Kidney (tissue), 14 donors: Measurements from ENCODE around the gene UGT1A4. TPM values are rescaled to one million over a fixed set of nuclear protein-coding genes. Genes with fewer than 3 reads are reported as not detected.

ENCODE experiments used
- DNase-seq, 5 donors: peaks; one replicate each; pipeline ENCODE4 v3.0.0-alpha.2; 2013 to 2020
- FAIRE-seq: peaks from 2 replicates; lab custom pipeline; 2012; peaks lifted over from hg19 to GRCh38; lab: Jason Lieb, UNC
- H3K27ac ChIP-seq, 2 donors: one replicate each; pipeline ENCODE4 v1.7.0; 2013; ENCODE audit warnings: low read depth in 2 of 2, low read length in 2 of 2, inconsistent platforms in 1 of 2
- H3K27me3 ChIP-seq: one replicate; pipeline ENCODE4 v1.7.1; 2013; ENCODE audit warnings: low read length, inconsistent platforms; ENCODE audit not compliant: control insufficient read depth, insufficient read depth
- H3K36me3 ChIP-seq, 3 donors: one replicate each; pipeline versions ENCODE4 v1.7.0 to v1.7.1; 2013; ENCODE audit warnings: low read length in 3 of 3, control low read depth in 1 of 3, inconsistent platforms in 1 of 3; ENCODE audit not compliant: insufficient read depth in 3 of 3, control insufficient read depth in 2 of 3
- H3K4me1 ChIP-seq, 3 donors: one replicate each; pipeline versions ENCODE4 v1.7.0 to v1.7.1; 2013; ENCODE audit warnings: low read length in 3 of 3, inconsistent platforms in 1 of 3, low read depth in 1 of 3; ENCODE audit not compliant: control insufficient read depth in 2 of 3, insufficient read depth in 2 of 3
- H3K4me3 ChIP-seq, 3 donors: one replicate each; pipeline versions ENCODE4 v1.7.0 to v1.8.1; 2013; ENCODE audit warnings: low read length in 3 of 3, control low read depth in 1 of 3, inconsistent platforms in 1 of 3
- H3K9ac ChIP-seq, 3 donors: one replicate each; pipeline versions ENCODE4 v1.7.0 to v1.7.1; 2013; ENCODE audit warnings: low read length in 3 of 3, control low read depth in 1 of 3, inconsistent platforms in 1 of 3
- H3K9me3 ChIP-seq, 3 donors: one replicate each; pipeline versions ENCODE4 v1.7.0 to v1.7.1; 2013; ENCODE audit warnings: low read length in 3 of 3, control low read depth in 1 of 3, inconsistent platforms in 1 of 3; ENCODE audit not compliant: control insufficient read depth in 2 of 3, insufficient read depth in 1 of 3
- CTCF ChIP-seq: IDR thresholded peaks from 3 replicates; pipeline ENCODE4 v1.5.1; 2012; ENCODE audit warnings: mild to moderate bottlenecking, moderate library complexity, borderline replicate concordance; ENCODE audit not compliant: insufficient read depth; ENCODE audit errors: extremely low read depth
- intact Hi-C: fragments of 100-400 bp; cut with DNase I; formaldehyde crosslinking; loops from one replicate; pipeline ENCODE4 v1.11.1; 2022
- polyA plus RNA-seq: library from polyadenylated mRNA; stranded (reverse); fragments of 350-450 nt; fragmentation: Illumina TruSeq; extraction: RNeasy Lipid Tissue Mini Kit (QIAGEN cat#74804); gene quantifications from one replicate; pipeline ENCODE4 v1.2.3, GENCODE V29; 2014; ENCODE audit warnings: low read depth, low replicate concordance; ENCODE audit not compliant: insufficient read depth
- total RNA-seq: library from RNA; stranded (reverse); fragmentation: NEBNext Ultra II Directional; extraction: Animal tissue kit (Norgen Biotek cat#: 25700); gene quantifications from one replicate; pipeline ENCODE4 v1.2.1, GENCODE V29; 2021
- donor health status: control.
- donor health status: control.
- donor health status: control.
- donor health status: control.
- donor health status: control.
- donor health status: DM: yes; HTN: yes; CAD: no.
- donor health status: Normal renal cell carcinoma (clear cell type).

The UGT1A4 gene
- total and polyA plus RNA-seq, 2 donors from 2014 or later = 0.84 to 1.1 TPM

GRCh38 chr2:233820774-233821105 lies 102.2 kb downstream of the UGT1A4 start:
- H3K9me3 ChIP-seq = no peaks in the 10 kb centered on the region
- H3K4me3 ChIP-seq = no peak overlapping the region
- H3K27ac ChIP-seq = no peak overlapping the region
- no peaks in the 10 kb centered on the region for H3K27me3 ChIP-seq
- no peaks in the 10 kb centered on the region for H3K36me3 ChIP-seq
- DNase-seq (peak in 1 of 5 donors; percentile 33), FAIRE-seq (no peak)
- TF ChIP-seq CTCF = no peak
- no peaks in the 10 kb centered on the region for H3K4me1 ChIP-seq
- intact Hi-C loops = no loop called here
- no peak overlapping the region for H3K9ac ChIP-seq

GRCh38 chr2:233821196-233821595 lies 102.7 kb downstream of the UGT1A4 start:
- TF ChIP-seq CTCF = no peak
- H3K27ac ChIP-seq = no peak overlapping the region
- no peaks in the 10 kb centered on the region for H3K36me3 ChIP-seq
- H3K4me1 ChIP-seq = no peaks in the 10 kb centered on the region
- H3K9me3 ChIP-seq = no peaks in the 10 kb centered on the region
- no peaks in the 10 kb centered on the region for H3K27me3 ChIP-seq
- DNase-seq (peak in 1 of 5 donors; percentile 11), FAIRE-seq (no peak)
- no peak overlapping the region for H3K4me3 ChIP-seq
- intact Hi-C loops = no loop called here
- no peak overlapping the region for H3K9ac ChIP-seq

- Histone ChIP-seq H3K27me3 (no peaks in the 10 kb centered on the region), H3K27ac (no peak overlapping the region), H3K9ac (no peak overlapping the region), H3K36me3 (no peaks in the 10 kb centered on the region), H3K4me3 (no peak overlapping the region), H3K4me1 (no peaks in the 10 kb centered on the region), H3K9me3 (no peaks in the 10 kb centered on the region)
- no peak for FAIRE-seq
- DNase-seq = no peak
- no peak for TF ChIP-seq CTCF
- intact Hi-C loops = no loop called here
These were observed 103.2 kb downstream of the UGT1A4 start for GRCh38 chr2:233821709-233822100.

- FAIRE-seq (no peak), DNase-seq (peak in 1 of 5 donors; percentile 68)
- Histone ChIP-seq H3K4me3 (no peak overlapping the region), H3K36me3 (no peaks in the 10 kb centered on the region), H3K4me1 (no peaks in the 10 kb centered on the region), H3K9me3 (no peaks in the 10 kb centered on the region), H3K9ac (no peak overlapping the region), H3K27ac (no peak overlapping the region), H3K27me3 (no peaks in the 10 kb centered on the region)
- TF ChIP-seq CTCF = no peak
- intact Hi-C loops = no loop called here
These were observed 103.7 kb downstream of the UGT1A4 start for GRCh38 chr2:233822101-233822771.
